ENCODE measurements around the gene MSI2. TPM values are rescaled to one million over a fixed set of nuclear protein-coding genes. Genes with fewer than 3 reads are reported as not detected.

MSI2 gene
- total RNA-seq, 2 experiments from 2014 or later, result 131 to 164 TPM

- POLR2A ChIA-PET, result no interaction called here
- no peak for TF ChIP-seq EZH2phosphoT487 (IDR thresholded peaks at IDR 0.05; ENCODE audit: borderline replicate concordance, low read depth, low read length)
- TF ChIP-seq, protein P1, sequence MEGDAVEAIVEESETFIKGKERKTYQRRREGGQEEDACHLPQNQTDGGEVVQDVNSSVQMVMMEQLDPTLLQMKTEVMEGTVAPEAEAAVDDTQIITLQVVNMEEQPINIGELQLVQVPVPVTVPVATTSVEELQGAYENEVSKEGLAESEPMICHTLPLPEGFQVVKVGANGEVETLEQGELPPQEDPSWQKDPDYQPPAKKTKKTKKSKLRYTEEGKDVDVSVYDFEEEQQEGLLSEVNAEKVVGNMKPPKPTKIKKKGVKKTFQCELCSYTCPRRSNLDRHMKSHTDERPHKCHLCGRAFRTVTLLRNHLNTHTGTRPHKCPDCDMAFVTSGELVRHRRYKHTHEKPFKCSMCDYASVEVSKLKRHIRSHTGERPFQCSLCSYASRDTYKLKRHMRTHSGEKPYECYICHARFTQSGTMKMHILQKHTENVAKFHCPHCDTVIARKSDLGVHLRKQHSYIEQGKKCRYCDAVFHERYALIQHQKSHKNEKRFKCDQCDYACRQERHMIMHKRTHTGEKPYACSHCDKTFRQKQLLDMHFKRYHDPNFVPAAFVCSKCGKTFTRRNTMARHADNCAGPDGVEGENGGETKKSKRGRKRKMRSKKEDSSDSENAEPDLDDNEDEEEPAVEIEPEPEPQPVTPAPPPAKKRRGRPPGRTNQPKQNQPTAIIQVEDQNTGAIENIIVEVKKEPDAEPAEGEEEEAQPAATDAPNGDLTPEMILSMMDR (conservative IDR thresholded peaks at IDR 0.05; ENCODE audit: low read length), result no peak
- no peak overlapping the region for H3K4me2 ChIP-seq (ENCODE audit: low read length)
- no peaks in the 10 kb centered on the region for H3K36me3 ChIP-seq (ENCODE audit: insufficient read depth, low read length)
- no peak for DNase-seq (ENCODE audit: low spot score)
- CTCF ChIA-PET (ENCODE audit: unreplicated experiment), result no interaction called here
- H3K9me2 ChIP-seq (ENCODE audit: insufficient read depth, low read length), result no peaks in the 10 kb centered on the region
- no peak overlapping the region for H3K27ac ChIP-seq (ENCODE audit: low read depth, low read length, poor library complexity, severe bottlenecking)
- H3K4me3 ChIP-seq (ENCODE audit: low read depth, low read length, poor library complexity, severe bottlenecking), result no peak overlapping the region
- H3K79me2 ChIP-seq (ENCODE audit: insufficient read depth, low read depth, low read length), result no peaks in the 10 kb centered on the region
- BruUV-seq (replicated peaks), result no TSS peak
- H3K9me3 ChIP-seq (ENCODE audit: low read length), result no peaks in the 10 kb centered on the region
- intact Hi-C loops (cut with micrococcal nuclease; ENCODE audit: unreplicated experiment), result no loop called here
- no peak overlapping the region for H2AFZ ChIP-seq (ENCODE audit: low read length)
- no peaks in the 10 kb centered on the region for H4K20me1 ChIP-seq (ENCODE audit: insufficient read depth, low read length)
- peaks cover 7% of the 10 kb centered on the region for H3K4me1 ChIP-seq (ENCODE audit: insufficient read depth, low read length, poor library complexity, severe bottlenecking)
Measured at GRCh38 chr17:57697891-57698711, 441.8 kb downstream of the MSI2 start.

GRCh38 chr17:57699751-57700219, 443.5 kb downstream of the MSI2 start:
- DNase-seq (ENCODE audit: low spot score), result no peak
- H3K4me2 ChIP-seq (ENCODE audit: low read length), result no peak overlapping the region
- peaks cover 7% of the 10 kb centered on the region for H3K4me1 ChIP-seq (ENCODE audit: insufficient read depth, low read length, poor library complexity, severe bottlenecking)
- H3K27ac ChIP-seq (ENCODE audit: low read depth, low read length, poor library complexity, severe bottlenecking), result no peak overlapping the region
- no peaks in the 10 kb centered on the region for H3K36me3 ChIP-seq (ENCODE audit: insufficient read depth, low read length)
- no peaks in the 10 kb centered on the region for H4K20me1 ChIP-seq (ENCODE audit: insufficient read depth, low read length)
- H3K9me3 ChIP-seq (ENCODE audit: low read length), result no peaks in the 10 kb centered on the region
- no peak overlapping the region for H2AFZ ChIP-seq (ENCODE audit: low read length)
- ChIA-PET CTCF (ENCODE audit: unreplicated experiment) (no interaction called here), POLR2A (no interaction called here)
- H3K79me2 ChIP-seq (ENCODE audit: insufficient read depth, low read depth, low read length), result no peaks in the 10 kb centered on the region
- intact Hi-C loops (cut with micrococcal nuclease; ENCODE audit: unreplicated experiment), result no loop called here
- no peak for TF ChIP-seq EZH2phosphoT487 (IDR thresholded peaks at IDR 0.05; ENCODE audit: borderline replicate concordance, low read depth, low read length)
- TF ChIP-seq, protein P1 (conservative IDR thresholded peaks at IDR 0.05; ENCODE audit: low read length), result no peak
- H3K4me3 ChIP-seq (ENCODE audit: low read depth, low read length, poor library complexity, severe bottlenecking), result no peak overlapping the region
- no peaks in the 10 kb centered on the region for H3K9me2 ChIP-seq (ENCODE audit: insufficient read depth, low read length)
- no TSS peak for BruUV-seq (replicated peaks)

DNA sequence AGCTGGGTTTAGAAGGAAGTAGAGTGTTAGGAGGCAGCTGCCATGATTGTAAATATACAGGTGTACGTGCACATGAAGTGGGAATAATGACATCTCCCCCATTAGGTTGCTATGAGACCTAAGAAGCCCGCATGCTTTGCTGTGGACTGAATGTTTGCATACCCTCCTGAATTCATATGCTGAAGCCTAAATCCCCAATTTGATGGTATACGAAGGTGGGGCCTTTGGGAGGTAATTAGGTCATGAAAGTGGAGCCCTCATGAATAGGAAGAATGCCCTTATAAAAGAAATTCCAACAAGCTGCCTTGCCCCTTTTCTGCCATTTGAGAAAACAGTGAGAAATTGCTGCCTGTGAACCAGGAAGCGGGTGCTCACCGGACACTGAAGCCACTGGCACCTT, 444.8 kb downstream of the MSI2 start:
- Histone ChIP-seq H3K4me3 (ENCODE audit: low read depth, low read length, poor library complexity, severe bottlenecking) (no peak overlapping the region), H3K27ac (ENCODE audit: low read depth, low read length, poor library complexity, severe bottlenecking) (no peak overlapping the region), H3K9me2 (ENCODE audit: insufficient read depth, low read length) (no peaks in the 10 kb centered on the region), H3K36me3 (ENCODE audit: insufficient read depth, low read length) (no peaks in the 10 kb centered on the region), H3K9me3 (ENCODE audit: low read length) (no peaks in the 10 kb centered on the region), H3K4me1 (ENCODE audit: insufficient read depth, low read length, poor library complexity, severe bottlenecking) (peaks cover 7% of the 10 kb centered on the region), H2AFZ (ENCODE audit: low read length) (no peak overlapping the region), H4K20me1 (ENCODE audit: insufficient read depth, low read length) (no peaks in the 10 kb centered on the region), H3K79me2 (ENCODE audit: insufficient read depth, low read depth, low read length) (no peaks in the 10 kb centered on the region), H3K4me2 (ENCODE audit: low read length) (no peak overlapping the region)
- intact Hi-C loops (cut with micrococcal nuclease; ENCODE audit: unreplicated experiment), result no loop called here
- CTCF ChIA-PET (ENCODE audit: unreplicated experiment), result no interaction called here
- no TSS peak for BruUV-seq (replicated peaks)
- TF ChIP-seq EZH2phosphoT487 (IDR thresholded peaks at IDR 0.05; ENCODE audit: borderline replicate concordance, low read depth, low read length), result no peak
- TF ChIP-seq, protein P1 (conservative IDR thresholded peaks at IDR 0.05; ENCODE audit: low read length), result no peak
- POLR2A ChIA-PET, result interaction anchor here (0.7 kb wide), 1 partner anchor 1237 kb away, joined by 3 read pairs; no protein-coding TSS in a partner anchor
- no peak for DNase-seq (ENCODE audit: low spot score)
